ENCODE results near the gene PBX1. TPM values are rescaled to one million over a fixed set of nuclear protein-coding genes. Genes with fewer than 3 reads are reported as not detected.

Gene PBX1
- total and polyA plus RNA-seq, 2 of the 4 experiments (the other 2 are of a cell fraction): 13.9 to 17.9 TPM

GRCh38 chr1:164638492-164639202 is 79.7 kb downstream of the PBX1 start:
- Histone ChIP-seq H2AFZ (replicated peaks; ENCODE audit: low read length, poor library complexity) (no peak overlapping the region), H2AK9ac (replicated peaks; ENCODE audit: low read depth, low read length, poor library complexity) (no peak overlapping the region), H3K14ac (replicated peaks; ENCODE audit: low read depth, low read length) (no peak overlapping the region), H3K23ac (ENCODE audit: low read depth, low read length) (no peak overlapping the region), H4K91ac (ENCODE audit: insufficient read depth, low read depth, low read length) (no peak overlapping the region), H4K20me1 (ENCODE audit: insufficient read depth, low read length) (no peaks in the 10 kb centered on the region; the same call in 1 of the 2 replicates), H4K5ac (ENCODE audit: low read depth, low read length) (no peak overlapping the region), H2BK120ac (ENCODE audit: low read depth, low read length) (no peak overlapping the region), H3K4me3 (ENCODE audit: insufficient read depth, low read depth, low read length) (no peak overlapping the region), H4K8ac (ENCODE audit: low read depth in 2 of 2, low read length in 2 of 2) (no peak overlapping the region), H3K79me1 (ENCODE audit: low read depth in 1 of 2, low read length in 2 of 2) (peaks cover 12 to 25% of the 10 kb centered on the region in 2 experiments; a peak in 3 of 4 replicates), H3K27me3 (ENCODE audit: control insufficient read depth, insufficient read depth, low read length) (no peaks in the 10 kb centered on the region), H3K36me3 (ENCODE audit: control insufficient read depth, insufficient read depth, low read length) (peaks cover 20% of the 10 kb centered on the region), H3K27ac (ENCODE audit: insufficient read depth, low read length) (no peak overlapping the region), H2AK5ac (ENCODE audit: low read depth, low read length) (peak overlapping the region; percentile 16), H3K9me3 (ENCODE audit: control insufficient read depth, insufficient read depth, low read length) (no peaks in the 10 kb centered on the region), H3K9ac (ENCODE audit: low read depth, low read length) (no peak overlapping the region), H3K18ac (ENCODE audit: low read depth, low read length) (no peak overlapping the region), H3K56ac (ENCODE audit: extremely low read depth, insufficient read depth, low read length) (no peak overlapping the region), H3K4me2 (ENCODE audit: low read depth, low read length) (no peak overlapping the region), H2BK15ac (ENCODE audit: low read depth, low read length) (no peak overlapping the region), H2BK20ac (ENCODE audit: low read depth, low read length) (no peak overlapping the region), H3K4ac (ENCODE audit: low read depth, low read length) (no peak overlapping the region), H3K4me1 (ENCODE audit: control insufficient read depth, insufficient read depth, low read length) (peaks cover 18% of the 10 kb centered on the region), H3K9me1 (ENCODE audit: insufficient read depth, low read length) (peaks cover 13% of the 10 kb centered on the region; the same call in 1 of the 2 replicates), H2BK5ac (ENCODE audit: low read depth, low read length, poor library complexity, severe bottlenecking) (no peak overlapping the region)
- dilution Hi-C loops (cut with HindIII; ENCODE audit: low sequenced_read_pairs, unreplicated experiment): no loop called here
- DNase-seq (no peak), ATAC-seq (ENCODE audit: low read depth) (no peak)
- WGBS, 2 experiments (ENCODE audit: extremely low coverage in 2 of 2, insufficient read length in 1 of 2): 100% methylated on average over 1 of the region's 14 CpGs; no CpG with 5 or more reads in 1 of the 2 experiments
- in situ Hi-C loops (cut with MboI; ENCODE audit: low sequenced_read_pairs): no loop called here
- no TSS peak for BruUV-seq (replicated peaks)
- TF ChIP-seq BHLHE40 (IDR thresholded peaks at IDR 0.05; ENCODE audit: low read depth, low read length): no peak
- POLR2A ChIA-PET (ENCODE audit: unreplicated experiment): no interaction called here
- intact Hi-C loops (cut with micrococcal nuclease): no loop called here
- CTCF ChIA-PET: no interaction called here
